GM18511 (cell line): ENCODE results near the gene NSA2.

Experiments
- ATAC-seq: cut with Tn5 transposase; IDR thresholded peaks from one replicate; pipeline ENCODE4 v1.9.1; 2021; ENCODE audit warnings: mild to moderate bottlenecking, moderate library complexity; ENCODE audit not compliant: unreplicated experiment

The NSA2 gene

GRCh38 chr5:74810915-74811314 is 43.9 kb downstream of the NSA2 start:
- no peak for ATAC-seq

- no peak for ATAC-seq
These were observed 49.8 kb downstream of the NSA2 start for GRCh38 chr5:74816875-74817274.

DNA sequence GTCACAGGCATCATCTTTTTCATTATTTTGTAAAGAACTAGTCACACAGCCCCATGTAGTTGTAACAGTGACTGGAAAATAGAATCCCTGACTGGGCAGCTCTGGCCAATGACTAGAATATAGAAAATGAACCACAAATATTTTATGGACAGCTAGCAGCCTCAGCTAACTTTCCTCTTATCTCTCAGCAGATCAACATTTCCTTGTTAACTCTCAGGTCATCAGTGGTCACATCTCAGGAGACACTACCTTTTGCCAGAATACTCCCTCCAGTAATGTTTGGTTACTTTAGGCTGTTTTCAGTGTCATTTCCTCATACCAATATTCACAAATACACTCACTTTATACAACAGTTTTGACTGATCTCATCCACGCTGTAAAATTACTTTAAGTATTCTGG is 55.2 kb downstream of the NSA2 start:
- no peak for ATAC-seq

- no peak for ATAC-seq
These were observed 62.4 kb downstream of the NSA2 start for GRCh38 chr5:74829413-74829812.
